GM18520 (cell line): Measurements from ENCODE around the gene EDN1.
"Not testable (repeated sequence)": the region's sequence is repeated elsewhere in the genome, so short reads cannot be mapped to it uniquely, and the experiment has no call there.

ENCODE experiments used
- ATAC-seq: cut with Tn5 transposase; IDR thresholded peaks from one replicate; pipeline ENCODE4 v1.9.1; 2021; ENCODE audit not compliant: unreplicated experiment

The EDN1 gene

DNA sequence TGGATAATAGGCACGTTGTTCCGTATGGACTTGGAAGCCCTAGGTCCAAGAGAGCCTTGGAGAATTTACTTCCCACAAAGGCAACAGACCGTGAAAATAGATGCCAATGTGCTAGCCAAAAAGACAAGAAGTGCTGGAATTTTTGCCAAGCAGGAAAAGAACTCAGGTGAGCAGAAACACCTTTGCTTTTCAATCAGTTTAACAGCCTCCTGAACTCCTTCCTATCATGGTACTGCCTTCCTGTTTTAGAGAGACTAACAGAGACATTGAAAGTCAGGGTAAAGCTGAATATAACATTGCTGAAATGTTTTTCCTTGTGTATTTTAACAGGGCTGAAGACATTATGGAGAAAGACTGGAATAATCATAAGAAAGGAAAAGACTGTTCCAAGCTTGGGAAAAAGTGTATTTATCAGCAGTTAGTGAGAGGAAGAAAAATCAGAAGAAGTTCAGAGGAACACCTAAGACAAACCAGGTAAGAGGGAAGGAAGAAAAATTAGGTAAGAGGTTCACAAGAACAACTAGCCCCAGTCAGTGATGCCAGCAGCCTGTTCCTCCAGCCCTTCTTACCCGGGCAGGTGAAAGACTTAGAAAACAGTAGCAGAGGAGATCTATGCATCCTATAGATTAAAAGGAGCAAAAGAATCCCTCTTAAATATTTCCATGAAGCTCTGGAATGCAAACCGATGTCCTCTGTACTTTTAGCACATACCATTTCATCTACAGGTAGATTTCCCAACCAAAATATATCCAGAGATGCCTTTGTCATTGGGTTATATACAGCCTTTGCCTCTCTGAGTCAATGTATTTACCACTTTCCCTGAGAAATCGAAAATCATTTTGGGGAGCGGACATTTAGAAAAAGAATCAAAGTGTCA, 4.0 kb downstream of the EDN1 start:
- ATAC-seq = no peak

DNA sequence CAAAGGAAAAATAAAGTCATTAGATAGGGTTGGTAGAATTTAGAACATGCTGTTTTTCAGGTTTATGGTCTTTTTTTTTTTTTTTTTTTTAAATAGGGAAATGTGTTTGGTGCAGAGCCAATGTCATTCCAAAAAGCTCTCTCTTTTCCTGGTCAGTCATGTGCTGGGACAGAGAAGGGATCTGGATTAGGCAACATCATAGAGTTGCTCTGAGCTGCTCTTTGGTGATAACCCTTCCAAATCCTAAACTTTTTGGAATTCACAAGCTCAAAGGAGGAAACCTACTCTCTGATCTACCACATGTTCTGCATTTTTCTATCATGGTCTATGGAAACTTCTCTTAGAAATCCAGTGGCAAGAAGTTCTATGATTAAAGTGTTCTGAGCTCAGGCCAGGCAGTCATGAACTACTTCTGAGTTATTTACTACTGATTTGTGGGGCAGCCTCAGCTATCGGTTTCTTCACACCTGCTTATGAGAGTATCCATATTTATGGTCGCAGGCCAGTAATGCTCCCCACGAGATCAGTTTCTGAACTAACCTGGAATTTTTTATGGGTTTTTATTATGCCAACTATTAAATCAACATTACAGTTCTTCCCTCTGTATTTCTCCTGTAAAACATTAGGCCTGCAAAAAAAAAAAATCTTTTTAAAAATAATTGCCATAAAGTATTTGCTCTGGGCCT, 4.8 kb downstream of the EDN1 start:
- ATAC-seq = no peak

DNA sequence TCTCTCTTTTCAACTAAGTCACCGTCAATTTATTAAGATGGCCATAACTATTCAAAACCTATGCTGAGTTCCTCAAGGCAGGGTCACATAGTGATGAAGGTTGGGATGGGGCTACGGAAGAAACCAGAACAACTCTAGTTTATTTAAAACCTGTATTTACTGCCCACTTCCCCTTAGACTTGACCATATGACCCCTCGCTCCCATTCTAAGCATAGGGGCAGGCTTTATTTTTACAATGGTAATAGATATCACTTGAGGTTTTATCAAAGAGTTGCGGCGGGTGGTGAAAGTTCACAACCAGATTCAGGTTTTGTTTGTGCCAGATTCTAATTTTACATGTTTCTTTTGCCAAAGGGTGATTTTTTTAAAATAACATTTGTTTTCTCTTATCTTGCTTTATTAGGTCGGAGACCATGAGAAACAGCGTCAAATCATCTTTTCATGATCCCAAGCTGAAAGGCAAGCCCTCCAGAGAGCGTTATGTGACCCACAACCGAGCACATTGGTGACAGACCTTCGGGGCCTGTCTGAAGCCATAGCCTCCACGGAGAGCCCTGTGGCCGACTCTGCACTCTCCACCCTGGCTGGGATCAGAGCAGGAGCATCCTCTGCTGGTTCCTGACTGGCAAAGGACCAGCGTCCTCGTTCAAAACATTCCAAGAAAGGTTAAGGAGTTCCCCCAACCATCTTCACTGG, 5.5 kb downstream of the EDN1 start:
- no peak for ATAC-seq

DNA sequence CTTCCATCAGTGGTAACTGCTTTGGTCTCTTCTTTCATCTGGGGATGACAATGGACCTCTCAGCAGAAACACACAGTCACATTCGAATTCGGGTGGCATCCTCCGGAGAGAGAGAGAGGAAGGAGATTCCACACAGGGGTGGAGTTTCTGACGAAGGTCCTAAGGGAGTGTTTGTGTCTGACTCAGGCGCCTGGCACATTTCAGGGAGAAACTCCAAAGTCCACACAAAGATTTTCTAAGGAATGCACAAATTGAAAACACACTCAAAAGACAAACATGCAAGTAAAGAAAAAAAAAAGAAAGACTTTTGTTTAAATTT, 6.1 kb downstream of the EDN1 start:
- no peak for ATAC-seq

DNA sequence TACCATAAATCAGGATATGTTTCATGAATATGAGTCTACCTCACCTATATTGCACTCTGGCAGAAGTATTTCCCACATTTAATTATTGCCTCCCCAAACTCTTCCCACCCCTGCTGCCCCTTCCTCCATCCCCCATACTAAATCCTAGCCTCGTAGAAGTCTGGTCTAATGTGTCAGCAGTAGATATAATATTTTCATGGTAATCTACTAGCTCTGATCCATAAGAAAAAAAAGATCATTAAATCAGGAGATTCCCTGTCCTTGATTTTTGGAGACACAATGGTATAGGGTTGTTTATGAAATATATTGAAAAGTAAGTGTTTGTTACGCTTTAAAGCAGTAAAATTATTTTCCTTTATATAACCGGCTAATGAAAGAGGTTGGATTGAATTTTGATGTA, 6.4 kb downstream of the EDN1 start:
- no peak for ATAC-seq

DNA sequence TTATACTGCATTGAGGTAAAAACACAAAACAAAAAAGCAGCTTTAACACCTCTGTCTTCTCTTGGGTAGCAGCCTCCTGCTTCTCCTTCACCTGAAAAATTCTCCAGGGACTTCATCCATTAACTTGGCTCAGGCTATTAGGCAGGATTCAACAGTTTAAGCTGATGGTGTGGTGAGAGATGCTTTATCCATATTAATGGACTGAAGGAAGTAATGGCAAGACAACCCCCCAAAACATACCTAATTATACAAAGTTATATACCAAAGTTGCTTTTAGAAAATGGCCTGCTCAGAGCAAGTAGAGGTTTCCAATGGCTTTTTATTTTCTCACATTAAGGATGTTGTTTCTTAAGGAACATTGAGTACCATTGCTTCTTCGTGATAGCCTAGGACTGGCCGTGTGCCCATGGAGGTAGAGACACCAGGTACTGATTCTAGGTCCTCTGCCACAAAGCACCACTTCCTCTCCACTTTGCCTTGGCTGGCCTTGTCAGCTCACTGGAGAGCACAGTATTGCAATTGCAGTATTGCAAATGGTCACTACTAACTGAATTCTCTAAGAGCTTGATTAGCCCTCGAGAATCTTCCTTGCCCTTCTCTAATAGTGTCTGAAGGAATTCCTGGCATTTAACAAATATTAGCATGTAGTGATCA, 7.3 kb downstream of the EDN1 start:
- ATAC-seq = no peak

DNA sequence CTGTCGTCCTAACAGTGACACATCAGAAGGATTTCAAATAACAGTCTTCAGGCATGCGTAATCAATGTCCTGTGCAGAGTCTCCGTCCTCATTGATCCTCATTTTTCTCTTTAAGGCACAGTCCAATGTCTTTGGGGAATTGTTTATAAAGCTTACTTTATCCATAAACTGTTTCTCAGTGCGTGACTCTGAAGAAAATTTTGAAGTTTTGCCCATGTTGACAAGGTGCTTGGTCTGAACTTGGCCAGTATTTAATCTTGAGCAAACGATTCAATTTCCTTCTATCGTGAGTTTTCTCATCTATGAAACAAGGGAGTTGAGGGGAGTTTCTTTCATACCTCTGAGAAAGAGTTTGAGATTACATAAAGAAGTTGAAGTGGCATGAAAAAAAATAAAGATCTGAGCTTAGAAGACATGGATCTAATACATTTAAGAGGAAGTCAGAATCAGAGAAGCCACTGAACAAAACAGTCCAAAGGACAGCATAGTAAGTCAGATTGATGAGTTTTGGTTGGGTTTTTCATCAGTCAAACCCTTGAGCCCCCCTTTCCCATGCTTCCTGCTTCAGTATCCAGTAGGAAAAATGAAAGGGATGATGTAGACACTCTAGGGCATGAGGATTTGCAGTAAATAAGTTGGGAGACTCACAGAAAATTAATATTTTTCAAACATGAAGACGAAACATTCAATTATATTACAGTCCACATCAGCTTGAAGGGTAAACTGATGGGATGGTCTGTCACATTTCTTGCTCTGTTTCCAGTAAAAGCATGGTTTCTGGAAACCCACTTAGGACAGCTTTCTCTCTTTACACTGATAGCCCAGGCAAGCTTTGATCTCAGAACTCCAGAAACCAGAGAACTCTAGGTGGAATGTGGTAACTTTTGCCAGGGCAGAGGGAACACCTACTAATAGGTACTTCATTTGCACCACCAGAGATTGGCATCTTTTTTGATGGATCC, 8.1 kb downstream of the EDN1 start:
- no peak for ATAC-seq

DNA sequence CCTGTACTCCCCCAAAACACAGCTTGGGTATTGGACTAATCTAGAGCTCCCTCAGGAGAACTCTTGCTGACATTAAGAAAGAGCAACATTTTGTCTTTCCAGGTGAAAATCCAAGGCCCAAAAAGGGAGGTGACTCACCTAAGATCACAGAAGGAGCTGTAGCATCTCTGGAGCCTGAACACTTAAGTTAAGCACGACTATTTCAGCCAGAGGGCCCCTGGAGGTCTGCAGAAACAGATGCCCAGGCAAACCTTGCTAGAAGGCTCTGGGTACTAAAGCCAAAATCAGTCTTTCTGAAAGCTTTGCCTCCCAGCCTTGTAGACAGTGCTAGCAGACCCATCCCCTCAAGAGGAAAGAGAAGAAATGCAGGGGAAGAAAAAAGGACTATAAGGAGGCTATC, 8.8 kb downstream of the EDN1 start:
- ATAC-seq = no peak

DNA sequence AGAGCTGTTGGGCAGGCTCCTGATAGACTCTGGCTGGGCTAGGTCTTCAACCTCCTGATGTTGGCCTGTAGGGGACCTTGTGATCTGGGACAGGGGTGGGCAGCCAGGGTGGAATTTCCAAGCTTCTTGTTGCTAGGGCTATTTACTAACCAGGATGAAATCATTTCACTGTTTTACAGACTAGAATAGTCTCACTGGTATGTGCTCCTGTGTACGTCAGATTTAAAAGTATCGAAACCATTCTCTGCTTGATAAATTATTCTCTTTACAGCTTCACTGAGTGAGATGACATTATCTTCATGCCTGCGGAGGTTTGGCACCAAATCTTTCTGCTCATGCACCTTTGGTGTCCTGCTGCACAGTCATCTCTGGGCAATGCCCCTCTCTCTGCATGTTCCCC, 10.9 kb downstream of the EDN1 start:
- no peak for ATAC-seq

DNA sequence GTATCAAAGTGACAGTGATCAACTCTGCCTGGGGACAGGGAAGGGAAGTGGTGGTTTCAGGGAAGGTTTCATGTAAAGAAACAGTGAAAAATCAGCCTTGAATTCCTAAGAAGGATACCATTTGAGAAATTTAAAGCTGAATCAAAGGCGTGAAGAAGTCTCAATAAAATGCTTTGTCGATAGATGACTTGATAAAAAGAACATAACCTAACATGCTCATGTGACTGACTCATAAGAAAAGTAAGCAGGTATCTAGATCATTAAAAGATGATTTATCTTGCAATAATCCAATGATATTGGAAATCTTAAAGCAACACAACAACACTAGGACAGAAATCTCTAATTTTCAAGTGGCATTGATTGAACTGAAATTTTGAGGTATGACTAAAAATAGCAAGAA, 14.3 kb downstream of the EDN1 start:
- ATAC-seq = no peak

DNA sequence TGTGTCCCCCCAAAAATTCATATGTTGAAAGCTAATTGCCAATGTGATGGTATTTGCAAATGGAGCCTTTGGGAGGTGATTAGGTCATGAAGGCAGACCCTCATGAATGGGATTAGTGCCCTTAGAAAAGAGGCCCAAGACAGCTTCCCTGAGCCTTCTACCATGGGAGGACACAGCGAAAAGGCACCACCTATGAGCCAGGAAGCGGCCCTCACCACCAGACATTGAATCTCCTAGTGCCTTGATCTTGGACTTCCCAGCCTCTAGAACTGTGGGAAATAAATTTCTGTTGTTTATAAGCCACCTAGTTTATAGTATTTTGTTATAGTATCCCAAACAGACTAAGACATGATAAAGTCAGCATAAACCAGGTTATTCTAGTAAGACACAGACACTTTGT, 18.9 kb downstream of the EDN1 start:
- no peak for ATAC-seq

DNA sequence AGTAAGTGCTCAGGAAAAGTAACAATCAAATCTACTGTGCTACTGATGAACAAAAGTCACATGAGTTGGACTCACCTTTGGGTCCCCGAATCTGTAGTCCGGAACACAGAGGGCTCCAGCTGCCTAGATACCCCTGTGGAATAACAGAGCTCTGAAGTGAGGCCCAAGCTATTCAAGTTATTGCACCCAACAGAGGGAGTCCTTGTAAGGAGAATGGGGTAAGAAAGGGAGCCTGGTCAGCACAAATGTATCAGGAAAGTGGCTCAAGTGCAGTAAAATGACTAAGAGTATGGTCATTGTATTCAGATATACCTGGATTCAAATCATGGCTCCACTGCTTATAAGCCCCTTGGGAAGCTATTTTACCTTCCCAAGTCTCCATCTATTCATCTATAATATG, 20.9 kb downstream of the EDN1 start:
- no peak for ATAC-seq

DNA sequence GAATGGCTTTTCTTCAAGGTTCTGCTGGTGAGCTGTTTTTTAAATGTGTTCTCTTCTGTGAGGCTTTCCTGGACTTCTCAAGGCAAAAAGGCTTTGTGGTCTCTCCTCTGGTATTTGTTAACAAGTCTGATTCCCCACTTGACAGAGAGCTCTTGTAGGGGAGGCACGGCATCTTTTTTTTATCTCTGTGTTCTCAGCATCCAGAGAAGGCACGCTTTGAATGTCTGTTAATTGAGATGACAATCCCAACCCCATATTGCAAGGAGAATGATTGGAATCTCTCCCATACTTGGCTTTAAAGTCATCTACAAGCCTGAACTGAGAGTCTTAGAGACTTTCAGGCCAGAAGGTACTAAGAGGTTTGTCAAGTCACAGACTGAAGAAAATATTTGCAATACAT, 22.6 kb downstream of the EDN1 start:
- no peak for ATAC-seq

DNA sequence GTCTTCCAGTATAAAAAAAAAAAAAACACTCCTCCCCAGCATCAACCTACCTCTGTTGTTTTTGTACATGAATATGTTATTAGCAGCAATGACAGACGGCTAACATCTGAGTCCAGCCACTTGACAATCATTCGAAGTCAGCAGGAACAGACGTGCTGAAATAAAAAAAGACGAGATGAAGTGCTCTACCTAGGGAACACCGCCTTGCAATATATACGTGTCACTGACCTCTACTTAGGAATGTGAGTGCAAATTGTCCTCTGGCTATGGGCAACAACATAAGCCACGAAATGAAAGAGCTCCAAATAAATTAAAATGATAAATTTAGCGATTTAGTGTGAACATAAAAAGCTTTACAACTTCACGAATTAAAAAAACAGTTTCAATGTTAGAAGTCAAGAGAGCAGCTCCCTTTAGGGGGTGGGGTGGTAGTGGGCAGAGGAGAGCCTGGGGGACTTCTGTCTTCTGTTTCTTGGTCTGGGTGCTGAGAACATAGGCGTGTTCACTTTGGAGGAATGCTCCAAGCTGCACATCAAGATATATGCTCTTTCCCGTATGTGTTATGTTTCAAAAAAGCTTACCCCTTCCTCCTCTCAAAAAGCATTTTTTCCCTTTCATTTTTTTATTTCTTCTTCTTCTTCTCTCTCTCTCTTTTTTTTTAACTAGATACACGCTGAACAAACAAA, 23.3 kb downstream of the EDN1 start:
- ATAC-seq = no peak

DNA sequence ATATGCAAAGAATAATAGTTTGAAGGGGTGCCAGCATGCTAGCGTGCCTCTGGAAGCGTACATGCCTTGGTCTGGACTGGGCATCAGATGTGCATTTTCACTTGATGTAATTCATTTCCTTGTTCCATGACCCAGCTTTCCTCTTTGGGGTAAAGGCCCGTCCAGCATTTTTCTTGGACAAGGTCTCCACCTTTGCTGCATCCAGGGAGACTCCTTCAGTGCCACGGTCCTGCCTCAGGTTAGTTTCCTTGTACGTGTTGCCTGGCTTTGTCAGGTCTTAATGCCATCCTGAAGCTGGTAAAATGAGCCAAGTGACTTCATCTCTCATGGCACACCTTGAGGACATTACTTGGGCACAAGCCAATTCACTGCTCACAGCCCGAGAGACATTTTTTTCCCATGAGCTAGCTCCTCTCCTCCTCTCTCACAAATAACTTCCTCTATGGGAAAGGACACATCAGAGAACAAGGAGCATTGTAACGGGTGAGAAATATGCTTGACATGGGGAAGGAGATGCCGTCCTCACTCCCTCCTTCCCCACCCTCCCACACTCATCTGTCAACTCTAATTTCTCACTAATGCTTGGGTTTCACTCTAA, 23.9 kb downstream of the EDN1 start:
- no peak for ATAC-seq

DNA sequence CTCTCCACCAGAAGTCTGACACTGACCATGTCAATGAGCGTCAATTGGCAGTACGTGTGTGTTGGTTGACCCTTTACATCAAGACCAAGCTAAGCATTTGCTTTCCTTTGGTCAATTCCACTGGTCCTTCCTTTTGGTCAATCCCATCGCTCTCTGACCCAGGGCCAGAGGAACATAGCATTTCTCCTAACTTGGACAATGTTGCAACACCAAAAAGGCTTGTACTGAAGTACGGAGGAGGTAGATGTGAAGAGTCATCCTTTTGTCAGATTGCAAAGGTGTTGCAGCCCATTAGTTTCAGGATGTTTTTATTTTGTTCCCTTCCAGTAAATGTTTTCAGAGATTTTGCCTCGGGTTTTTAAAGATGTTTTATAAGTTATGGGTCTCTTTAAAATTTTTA, 24.6 kb downstream of the EDN1 start:
- no peak for ATAC-seq

DNA sequence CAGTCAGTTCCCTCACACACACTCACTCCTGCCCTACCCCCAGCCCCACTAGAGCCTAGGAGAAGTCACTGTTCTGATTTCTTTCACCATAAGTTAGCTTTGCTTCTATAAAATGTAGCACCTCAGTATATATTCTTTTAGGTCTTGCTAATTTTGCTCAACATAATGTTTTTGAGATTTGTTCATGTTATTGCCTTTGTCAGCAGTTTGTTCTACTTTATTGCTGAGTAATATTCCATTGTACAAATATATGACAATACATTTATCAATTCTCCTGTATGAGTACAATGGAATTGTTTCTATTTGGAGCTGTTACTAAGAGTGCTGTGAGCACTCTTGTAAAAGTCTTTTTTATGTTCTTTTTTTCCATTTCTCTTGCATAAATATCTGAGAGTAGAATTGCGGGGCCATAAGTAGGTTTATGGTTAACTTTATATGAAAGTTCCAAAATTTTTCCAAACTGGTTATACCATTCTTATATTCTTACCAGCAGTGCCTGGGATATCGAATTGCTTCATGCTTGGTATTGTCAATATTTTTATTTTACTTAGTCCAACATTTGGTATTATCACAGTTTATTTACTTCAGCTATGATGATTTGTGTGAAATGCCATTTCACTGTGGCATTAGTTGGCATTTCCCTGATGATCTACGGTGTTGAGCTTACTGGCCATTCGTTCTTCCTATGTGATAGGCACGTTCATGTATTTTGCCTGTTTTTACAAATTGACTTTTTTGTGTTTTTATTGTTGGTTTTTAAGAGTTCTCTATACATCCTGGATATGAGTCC, 25.3 kb downstream of the EDN1 start:
- ATAC-seq = no peak

DNA sequence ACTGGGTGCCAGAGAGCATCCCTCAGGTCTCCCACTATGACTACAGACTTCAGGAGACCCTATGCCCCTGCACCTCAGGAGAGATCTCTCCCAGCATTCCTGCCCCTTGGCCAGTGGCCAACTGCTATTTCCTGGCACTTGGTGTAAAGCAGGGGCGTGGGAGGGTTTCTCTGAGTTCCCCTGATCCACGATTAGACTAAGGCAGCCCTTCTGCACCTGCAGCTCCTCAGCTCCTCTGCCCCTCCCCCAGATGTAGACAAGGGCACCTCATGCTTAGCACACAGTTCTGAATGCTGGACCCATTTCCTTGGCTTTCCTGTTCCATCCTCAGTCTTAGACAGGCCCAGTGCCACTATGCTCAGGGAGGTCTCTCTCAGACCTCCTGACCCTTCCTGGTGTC, 28.6 kb downstream of the EDN1 start:
- ATAC-seq = no peak

DNA sequence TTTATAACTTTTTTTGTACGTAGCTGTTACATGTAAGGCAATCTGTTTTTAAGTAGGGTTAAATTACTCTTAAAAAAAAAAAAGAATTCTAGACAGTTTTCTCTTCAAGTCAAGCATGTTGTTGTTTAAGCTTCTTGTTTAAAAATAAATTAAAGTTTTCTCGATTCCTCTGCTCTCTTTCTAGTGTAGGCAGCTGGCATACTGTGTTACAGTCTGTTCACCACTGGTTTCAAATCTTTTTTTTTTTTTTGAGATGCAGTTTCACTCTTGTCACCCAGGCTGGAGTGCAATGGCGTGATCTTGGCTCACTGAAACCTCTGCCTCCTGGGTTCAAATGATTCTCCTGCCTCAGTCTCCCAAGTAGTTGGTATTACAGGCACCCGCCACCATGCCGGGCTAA, 29.9 kb downstream of the EDN1 start:
- not testable (repeated sequence) for ATAC-seq
